SHP77 (cell line): ENCODE results near the gene TCL1A.
"Not testable (repeated sequence)": the region's sequence is repeated elsewhere in the genome, so short reads cannot be mapped to it uniquely, and the experiment has no call there.

ENCODE experiments used
- DNase-seq, 2 experiments: peaks; one replicate each; lab custom pipeline; 2025; lab: John Stamatoyannopoulos, UW

The TCL1A gene

GRCh38 chr14:95713596-95714371 is at the start of gene TCL1A:
TSS of gene TCL1A (minus strand) at chr14:95714125. CDS start at chr14:95714066, 59 bp downstream.
- DNase-seq = no peak

GRCh38 chr14:95763032-95763431 is 49.1 kb upstream of the TCL1A start:
- DNase-seq = not testable (repeated sequence)

GRCh38 chr14:95761436-95761835 is 47.5 kb upstream of the TCL1A start:
- DNase-seq = no peak

GRCh38 chr14:95760596-95760995 is 46.7 kb upstream of the TCL1A start:
- no peak for DNase-seq

GRCh38 chr14:95759941-95760340 is 46.0 kb upstream of the TCL1A start:
- no peak for DNase-seq

- no peak for DNase-seq
Measured at GRCh38 chr14:95758331-95758730, 44.4 kb upstream of the TCL1A start.

GRCh38 chr14:95756751-95757150 is 42.8 kb upstream of the TCL1A start:
- DNase-seq = no peak

- no peak for DNase-seq
Measured at GRCh38 chr14:95756127-95756526, 42.2 kb upstream of the TCL1A start.

- no peak for DNase-seq
Measured at GRCh38 chr14:95741781-95742180, 27.9 kb upstream of the TCL1A start.

- DNase-seq = no peak
Measured at GRCh38 chr14:95741038-95741490, 27.1 kb upstream of the TCL1A start.

- DNase-seq = no peak
Measured at GRCh38 chr14:95739356-95739755, 25.4 kb upstream of the TCL1A start.

- DNase-seq = no peak
Measured at GRCh38 chr14:95733212-95733611, 19.3 kb upstream of the TCL1A start.

- no peak for DNase-seq
Measured at GRCh38 chr14:95730126-95730525, 16.2 kb upstream of the TCL1A start.

- DNase-seq = not testable (repeated sequence)
Measured at GRCh38 chr14:95729402-95730028, 15.6 kb upstream of the TCL1A start.

- no peak for DNase-seq
Measured at GRCh38 chr14:95727056-95727700, 13.3 kb upstream of the TCL1A start.

- no peak for DNase-seq
Measured at GRCh38 chr14:95725685-95726336, 11.9 kb upstream of the TCL1A start.

- no peak for DNase-seq
Measured at GRCh38 chr14:95722525-95723190, 8.7 kb upstream of the TCL1A start.

GRCh38 chr14:95712398-95712797 is 1.5 kb downstream of the TCL1A start:
- no peak for DNase-seq

GRCh38 chr14:95711476-95712176 is 2.3 kb downstream of the TCL1A start:
- DNase-seq = no peak

- DNase-seq = no peak
Measured at GRCh38 chr14:95710106-95710505, 3.8 kb downstream of the TCL1A start.

- no peak for DNase-seq
Measured at GRCh38 chr14:95707327-95707726, 6.6 kb downstream of the TCL1A start.
